ENCODE data around the gene YEATS2. TPM values are rescaled to one million over a fixed set of nuclear protein-coding genes. Genes with fewer than 3 reads are reported as not detected.

YEATS2 gene
- total and polyA plus RNA-seq, 2 of the 4 experiments (the other 2 are of a cell fraction): 30.1 to 43.0 TPM

DNA sequence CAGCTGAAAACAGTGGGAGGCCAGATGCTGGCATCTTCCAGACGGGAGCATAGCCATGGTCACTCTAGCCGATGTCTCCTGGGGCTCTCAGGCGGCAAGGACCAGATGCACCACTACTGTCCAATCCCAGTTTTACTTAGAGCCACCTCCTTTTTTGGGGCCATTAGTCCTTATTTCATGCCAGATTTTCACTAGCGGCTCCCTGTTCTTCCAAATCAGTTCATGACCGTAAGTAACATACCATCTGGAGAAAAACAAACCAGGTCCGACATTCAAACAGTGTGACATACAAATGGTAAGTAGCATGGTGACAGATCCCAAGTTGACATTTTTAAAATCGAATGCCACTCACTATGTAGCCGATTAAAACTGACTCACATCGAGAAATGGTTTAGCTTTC lies 131.9 kb downstream of the YEATS2 start:
- intact Hi-C loops (cut with micrococcal nuclease) (no loop called here), dilution Hi-C loops (cut with HindIII; ENCODE audit: low sequenced_read_pairs, unreplicated experiment) (no loop called here), in situ Hi-C loops (cut with MboI; ENCODE audit: low sequenced_read_pairs) (no loop called here)
- H3K4me1 ChIP-seq (ENCODE audit: control insufficient read depth, insufficient read depth, low read length): no peaks in the 10 kb centered on the region
- no peak overlapping the region for H2BK5ac ChIP-seq (ENCODE audit: low read depth, low read length, poor library complexity, severe bottlenecking)
- H3K18ac ChIP-seq (ENCODE audit: low read depth, low read length): no peak overlapping the region
- H4K91ac ChIP-seq (ENCODE audit: insufficient read depth, low read depth, low read length): no peak overlapping the region
- no peak overlapping the region for H2BK15ac ChIP-seq (ENCODE audit: low read depth, low read length)
- H3K79me1 ChIP-seq (ENCODE audit: low read depth in 1 of 2, low read length in 2 of 2): peaks cover 5 to 12% of the 10 kb centered on the region in 2 experiments; a peak in 2 of 4 replicates
- no peak overlapping the region for H3K14ac ChIP-seq (replicated peaks; ENCODE audit: low read depth, low read length)
- 94% methylated on average over 4 of the region's 9 CpGs; no CpG with 5 or more reads in 1 of the 2 experiments for WGBS, 2 experiments (ENCODE audit: extremely low coverage in 2 of 2, insufficient read length in 1 of 2)
- H2BK20ac ChIP-seq (ENCODE audit: low read depth, low read length): no peak overlapping the region
- H3K9me3 ChIP-seq (ENCODE audit: control insufficient read depth, insufficient read depth, low read length): no peaks in the 10 kb centered on the region
- no peak overlapping the region for H3K4ac ChIP-seq (ENCODE audit: low read depth, low read length)
- no peak overlapping the region for H3K27ac ChIP-seq (ENCODE audit: insufficient read depth, low read length)
- H3K4me3 ChIP-seq (ENCODE audit: insufficient read depth, low read depth, low read length): no peak overlapping the region
- peaks cover 10% of the 10 kb centered on the region for H4K20me1 ChIP-seq (ENCODE audit: insufficient read depth, low read length)
- no peaks in the 10 kb centered on the region for H3K9me1 ChIP-seq (ENCODE audit: insufficient read depth, low read length)
- no peak overlapping the region for H2AK9ac ChIP-seq (replicated peaks; ENCODE audit: low read depth, low read length, poor library complexity)
- ATAC-seq (ENCODE audit: low read depth): no peak
- peaks cover 38% of the 10 kb centered on the region for H3K36me3 ChIP-seq (ENCODE audit: control insufficient read depth, insufficient read depth, low read length)
- H3K27me3 ChIP-seq (ENCODE audit: control insufficient read depth, insufficient read depth, low read length): no peaks in the 10 kb centered on the region
- POLR2A ChIA-PET (ENCODE audit: unreplicated experiment): no interaction called here
- no peak overlapping the region for H2AFZ ChIP-seq (replicated peaks; ENCODE audit: low read length, poor library complexity)
- DNase-seq: no peak
- BruUV-seq (replicated peaks): no TSS peak
- no peak overlapping the region for H4K8ac ChIP-seq (ENCODE audit: low read depth in 2 of 2, low read length in 2 of 2)
- CTCF ChIA-PET: no interaction called here
- H2AK5ac ChIP-seq (ENCODE audit: low read depth, low read length): no peak overlapping the region
- TF ChIP-seq RFX5 (IDR thresholded peaks at IDR 0.05; ENCODE audit: low read depth, low read length): no peak
- no peak for TF ChIP-seq NFE2L2 (IDR thresholded peaks at IDR 0.05; ENCODE audit: low read depth, low read length)
- no peak for TF ChIP-seq CEBPB (IDR thresholded peaks at IDR 0.05; ENCODE audit: low read depth, low read length)
- TF ChIP-seq POLR2A (IDR thresholded peaks at IDR 0.05; ENCODE audit: low read depth, low read length): no peak
- TF ChIP-seq CHD1 (IDR thresholded peaks at IDR 0.05; ENCODE audit: low read depth, low read length): no peak
- TF ChIP-seq, protein P1, sequence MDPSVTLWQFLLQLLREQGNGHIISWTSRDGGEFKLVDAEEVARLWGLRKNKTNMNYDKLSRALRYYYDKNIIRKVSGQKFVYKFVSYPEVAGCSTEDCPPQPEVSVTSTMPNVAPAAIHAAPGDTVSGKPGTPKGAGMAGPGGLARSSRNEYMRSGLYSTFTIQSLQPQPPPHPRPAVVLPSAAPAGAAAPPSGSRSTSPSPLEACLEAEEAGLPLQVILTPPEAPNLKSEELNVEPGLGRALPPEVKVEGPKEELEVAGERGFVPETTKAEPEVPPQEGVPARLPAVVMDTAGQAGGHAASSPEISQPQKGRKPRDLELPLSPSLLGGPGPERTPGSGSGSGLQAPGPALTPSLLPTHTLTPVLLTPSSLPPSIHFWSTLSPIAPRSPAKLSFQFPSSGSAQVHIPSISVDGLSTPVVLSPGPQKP (IDR thresholded peaks at IDR 0.05; ENCODE audit: borderline replicate concordance, low read depth, low read length): no peak
- no peak for TF ChIP-seq RCOR1 (IDR thresholded peaks at IDR 0.05; ENCODE audit: insufficient replicate concordance, low read length)
- no peak for TF ChIP-seq MAZ (IDR thresholded peaks at IDR 0.05; ENCODE audit: borderline replicate concordance, low read depth, low read length)
- no peak for TF ChIP-seq FOS (IDR thresholded peaks at IDR 0.05; ENCODE audit: low read depth, low read length)
- no peak overlapping the region for H4K5ac ChIP-seq (ENCODE audit: low read depth, low read length)
- no peak overlapping the region for H3K9ac ChIP-seq (ENCODE audit: low read depth, low read length)
- no peak overlapping the region for H3K56ac ChIP-seq (ENCODE audit: extremely low read depth, insufficient read depth, low read length)
- no peak overlapping the region for H2BK120ac ChIP-seq (ENCODE audit: low read depth, low read length)
- H3K23ac ChIP-seq (ENCODE audit: low read depth, low read length): no peak overlapping the region
- H3K4me2 ChIP-seq (ENCODE audit: low read depth, low read length): no peak overlapping the region

Data from IMR-90 (cell line).